BLaER1 (cell line): Measurements from ENCODE around the gene IRGM.
A peak's percentile ranks its signal among the peaks of the same experiment; 100 is the strongest.
"Not testable (repeated sequence)": the region's sequence is repeated elsewhere in the genome, so short reads cannot be mapped to it uniquely, and the experiment has no call there.

Experiments
- H3K27ac ChIP-seq: shearing (Covaris generic); formaldehyde crosslinking; 2 replicates; pipeline ENCODE4 v1.8.1; 2022
- H3K27me3 ChIP-seq: shearing (Covaris generic); formaldehyde crosslinking; 2 replicates; pipeline ENCODE4 v1.8.1; 2022
- H3K36me3 ChIP-seq: shearing (Covaris generic); formaldehyde crosslinking; 2 replicates; pipeline ENCODE4 v1.8.1; 2022
- H3K4me1 ChIP-seq: shearing (Covaris generic); formaldehyde crosslinking; 2 replicates; pipeline ENCODE4 v1.8.1; 2022
- H3K4me2 ChIP-seq: shearing (Covaris generic); formaldehyde crosslinking; 2 replicates; pipeline ENCODE4 v1.8.1; 2022
- H3K4me3 ChIP-seq: shearing (Covaris generic); formaldehyde crosslinking; 2 replicates; pipeline ENCODE4 v1.8.1; 2022
- H3K9ac ChIP-seq: shearing (Covaris generic); formaldehyde crosslinking; 2 replicates; pipeline ENCODE4 v1.8.1; 2022
- H3K9me3 ChIP-seq: shearing (Covaris generic); formaldehyde crosslinking; 2 replicates; pipeline ENCODE4 v1.8.1; 2022
- H4K20me1 ChIP-seq: shearing (Covaris generic); formaldehyde crosslinking; 2 replicates; pipeline ENCODE4 v1.8.1; 2022
- Cebpa-rat ChIP-seq: shearing (Covaris generic); IDR thresholded peaks from 2 replicates; pipeline ENCODE4 v1.8.1; 2022

The IRGM gene

GRCh38 chr5:150846308-150846653, at the start of gene IRGM:
IRGM (plus strand) TSS chr5:150846521; CDS start chr5:150848124, 1,603 bp downstream.
- not testable (repeated sequence) for H3K36me3 ChIP-seq, H4K20me1 ChIP-seq, H3K27me3 ChIP-seq
- Histone ChIP-seq H3K4me1 (peaks cover 18% of the 10 kb centered on the region), H3K9ac (peak within 1 kb of the TSS; percentile 21), H3K27ac (peak within 1 kb of the TSS; percentile 20), H3K4me3 (peak within 1 kb of the TSS; percentile 56), H3K9me3 (peaks cover 12% of the 10 kb centered on the region), H3K4me2 (peak within 1 kb of the TSS; percentile 83)

GRCh38 chr5:150797384-150797783, 48.9 kb upstream of the IRGM start:
- Histone ChIP-seq H3K36me3 (peaks cover 19% of the 10 kb centered on the region), H3K9me3 (no peaks in the 10 kb centered on the region), H3K4me2 (no peak overlapping the region), H3K27ac (no peak overlapping the region), H3K4me1 (peaks cover 11% of the 10 kb centered on the region), H3K4me3 (no peak overlapping the region), H4K20me1 (peaks cover 34% of the 10 kb centered on the region; the same call in 1 of the 2 replicates), H3K27me3 (no peaks in the 10 kb centered on the region), H3K9ac (no peak overlapping the region)
- no peak for TF ChIP-seq Cebpa-rat

- no peak overlapping the region for H3K4me3 ChIP-seq
- no peak for TF ChIP-seq Cebpa-rat
- H4K20me1 ChIP-seq: peaks cover under 1% of the 10 kb centered on the region; the same call in 1 of the 2 replicates
- no peak overlapping the region; the same call in 1 of the 2 replicates for H3K4me2 ChIP-seq
- H3K9ac ChIP-seq: no peak overlapping the region
- peaks cover 3% of the 10 kb centered on the region; the same call in 1 of the 2 replicates for H3K36me3 ChIP-seq
- H3K27ac ChIP-seq: no peak overlapping the region
- H3K9me3 ChIP-seq: no peaks in the 10 kb centered on the region
- peaks cover 11% of the 10 kb centered on the region for H3K4me1 ChIP-seq
- no peaks in the 10 kb centered on the region for H3K27me3 ChIP-seq
These were observed 45.0 kb upstream of the IRGM start for GRCh38 chr5:150801117-150801927.

GRCh38 chr5:150804388-150804787, 41.9 kb upstream of the IRGM start:
- TF ChIP-seq Cebpa-rat: no peak
- Histone ChIP-seq H3K27ac (no peak overlapping the region), H3K9ac (no peak overlapping the region), H3K27me3 (no peaks in the 10 kb centered on the region), H3K9me3 (peaks cover 3% of the 10 kb centered on the region; the same call in 1 of the 2 replicates), H4K20me1 (no peaks in the 10 kb centered on the region), H3K4me1 (peaks cover 11% of the 10 kb centered on the region), H3K36me3 (no peaks in the 10 kb centered on the region), H3K4me3 (no peak overlapping the region), H3K4me2 (no peak overlapping the region)

- H4K20me1 ChIP-seq: no peaks in the 10 kb centered on the region
- H3K9me3 ChIP-seq: peaks cover 6% of the 10 kb centered on the region; the same call in 1 of the 2 replicates
- TF ChIP-seq Cebpa-rat: no peak
- no peak overlapping the region for H3K27ac ChIP-seq
- no peak overlapping the region for H3K4me3 ChIP-seq
- H3K36me3 ChIP-seq: no peaks in the 10 kb centered on the region
- H3K4me1 ChIP-seq: no peaks in the 10 kb centered on the region
- no peak overlapping the region for H3K4me2 ChIP-seq
- H3K9ac ChIP-seq: no peak overlapping the region
- no peaks in the 10 kb centered on the region for H3K27me3 ChIP-seq
These were observed 37.0 kb upstream of the IRGM start for GRCh38 chr5:150809363-150809762.

- no peaks in the 10 kb centered on the region for H4K20me1 ChIP-seq
- no peak overlapping the region for H3K27ac ChIP-seq
- H3K4me2 ChIP-seq: no peak overlapping the region
- no peak for TF ChIP-seq Cebpa-rat
- no peaks in the 10 kb centered on the region for H3K4me1 ChIP-seq
- H3K27me3 ChIP-seq: no peaks in the 10 kb centered on the region
- H3K36me3 ChIP-seq: no peaks in the 10 kb centered on the region
- peaks cover 28% of the 10 kb centered on the region for H3K9me3 ChIP-seq
- H3K9ac ChIP-seq: no peak overlapping the region
- H3K4me3 ChIP-seq: no peak overlapping the region
These were observed 31.3 kb upstream of the IRGM start for GRCh38 chr5:150815010-150815409.

GRCh38 chr5:150816946-150817345, 29.4 kb upstream of the IRGM start:
- H3K27ac ChIP-seq: no peak overlapping the region
- H3K4me2 ChIP-seq: no peak overlapping the region
- peaks cover 39% of the 10 kb centered on the region for H3K9me3 ChIP-seq
- no peak overlapping the region for H3K4me3 ChIP-seq
- H3K36me3 ChIP-seq: no peaks in the 10 kb centered on the region
- TF ChIP-seq Cebpa-rat: no peak
- no peaks in the 10 kb centered on the region for H3K4me1 ChIP-seq
- H4K20me1 ChIP-seq: no peaks in the 10 kb centered on the region
- H3K9ac ChIP-seq: no peak overlapping the region
- H3K27me3 ChIP-seq: no peaks in the 10 kb centered on the region

GRCh38 chr5:150829744-150830143, 16.6 kb upstream of the IRGM start:
- Histone ChIP-seq H3K9me3 (peaks cover 39% of the 10 kb centered on the region), H3K27me3 (no peaks in the 10 kb centered on the region), H4K20me1 (no peaks in the 10 kb centered on the region), H3K9ac (no peak overlapping the region), H3K4me1 (no peaks in the 10 kb centered on the region), H3K27ac (no peak overlapping the region), H3K4me3 (no peak overlapping the region), H3K4me2 (no peak overlapping the region), H3K36me3 (no peaks in the 10 kb centered on the region)
- TF ChIP-seq Cebpa-rat: no peak

GRCh38 chr5:150831821-150832220, 14.5 kb upstream of the IRGM start:
- not testable (repeated sequence) for H3K4me2 ChIP-seq, H3K9ac ChIP-seq, H3K4me3 ChIP-seq, H3K36me3 ChIP-seq, H4K20me1 ChIP-seq, H3K4me1 ChIP-seq, H3K27me3 ChIP-seq, H3K27ac ChIP-seq
- H3K9me3 ChIP-seq: peaks cover 46% of the 10 kb centered on the region

- no peak overlapping the region for H3K27ac ChIP-seq
- H3K9ac ChIP-seq: no peak overlapping the region
- H3K4me1 ChIP-seq: no peaks in the 10 kb centered on the region
- TF ChIP-seq Cebpa-rat: no peak
- H3K36me3 ChIP-seq: no peaks in the 10 kb centered on the region
- no peaks in the 10 kb centered on the region for H4K20me1 ChIP-seq
- no peak overlapping the region for H3K4me3 ChIP-seq
- H3K9me3 ChIP-seq: peaks cover 31% of the 10 kb centered on the region
- H3K27me3 ChIP-seq: no peaks in the 10 kb centered on the region
- no peak overlapping the region for H3K4me2 ChIP-seq
These were observed 10.3 kb upstream of the IRGM start for GRCh38 chr5:150836064-150836463.
